ENCODE measurements around the gene BAHCC1.

GRCh38 chr17:81414756-81415516 lies 19.7 kb downstream of the BAHCC1 start:
- TF ChIP-seq CTCF (conservative IDR thresholded peaks at IDR 0.05; ENCODE audit: low read depth, low read length): no peak
- TF ChIP-seq EZH2 (IDR thresholded peaks at IDR 0.05; ENCODE audit: borderline replicate concordance, low read depth, low read length, poor library complexity, severe bottlenecking): no peak
